HG03432 (cell line): Measurements from ENCODE around the gene ATXN1.

Experiments used
- ATAC-seq: cut with Tn5 transposase; IDR thresholded peaks from one replicate; pipeline ENCODE4 v1.9.1; 2021; ENCODE audit warnings: mild to moderate bottlenecking, moderate library complexity; ENCODE audit not compliant: unreplicated experiment

Gene ATXN1

DNA sequence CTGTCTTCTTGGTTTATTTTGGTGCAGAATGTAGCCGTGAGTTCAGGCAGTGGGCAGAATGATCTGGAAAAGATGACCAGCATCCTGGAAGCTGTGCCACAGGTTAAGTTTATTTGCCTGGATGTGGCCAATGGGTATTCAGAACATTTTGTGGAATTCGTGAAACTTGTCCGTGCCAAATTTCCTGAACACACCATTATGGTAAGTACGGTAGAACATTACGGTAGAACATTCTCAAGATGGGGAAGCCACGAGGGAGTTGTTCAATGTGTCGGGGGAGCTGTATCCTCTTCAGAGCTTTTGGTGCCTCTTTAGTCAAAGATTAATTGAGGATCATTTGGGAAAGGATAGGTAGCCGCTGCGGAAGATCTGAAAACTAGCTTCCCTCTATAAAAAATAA lies 506.7 kb downstream of the ATXN1 start:
- no peak for ATAC-seq

DNA sequence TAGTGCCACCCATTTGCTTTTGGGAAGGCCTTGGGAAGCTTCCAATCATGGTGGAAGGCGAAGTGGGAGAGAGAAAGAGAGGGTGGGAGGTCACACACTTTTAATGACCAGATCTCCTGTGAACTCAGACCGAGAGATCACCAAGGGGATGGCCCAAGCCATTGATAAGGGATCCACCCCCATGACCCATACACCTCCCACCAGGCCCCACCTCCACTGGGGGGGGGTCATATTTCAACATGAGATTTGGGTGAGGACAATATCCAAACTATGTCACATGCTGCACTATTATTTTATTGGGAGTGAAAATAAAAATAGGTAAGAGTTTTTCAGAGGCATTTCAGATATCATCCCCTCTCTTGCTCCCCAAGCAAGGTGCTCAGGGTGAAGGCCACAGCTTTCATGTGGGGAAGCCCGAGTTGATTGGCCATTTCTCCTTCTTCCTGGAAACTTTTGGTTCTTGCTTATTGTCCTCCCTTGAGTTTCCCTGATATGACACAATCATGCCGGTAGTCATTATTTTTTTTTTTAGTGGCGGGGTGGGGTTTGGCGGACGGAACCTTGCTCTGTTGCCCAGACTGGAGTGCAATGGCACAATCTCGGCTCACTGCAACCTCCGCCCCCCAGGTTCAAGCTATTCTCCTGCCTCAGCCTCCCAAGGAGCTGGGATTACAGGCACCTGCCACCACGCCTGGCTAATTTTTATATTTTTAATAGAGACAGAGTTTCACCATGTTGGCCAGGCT lies 507.7 kb downstream of the ATXN1 start:
- no peak for ATAC-seq

- no peak for ATAC-seq
These were observed 508.5 kb downstream of the ATXN1 start for GRCh38 chr6:16252686-16253299.

DNA sequence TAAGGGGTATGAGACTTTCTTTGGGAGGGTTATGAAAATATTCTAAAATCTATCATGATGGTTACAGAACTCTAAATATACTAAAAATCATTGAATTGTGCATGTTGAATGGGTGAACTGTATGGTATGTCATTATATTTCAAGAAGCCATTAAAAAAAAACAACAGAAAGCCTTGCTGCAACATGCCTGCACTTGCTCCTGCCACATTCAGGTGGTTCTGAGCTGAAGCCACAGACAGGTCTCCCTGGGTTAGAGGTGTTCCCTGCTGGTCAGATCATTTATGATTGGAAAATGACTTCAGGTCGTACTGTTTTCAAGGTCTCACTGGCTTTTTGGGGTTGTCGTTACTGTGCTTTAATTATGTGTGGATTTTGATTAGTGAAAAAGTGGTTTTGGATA lies 509.6 kb downstream of the ATXN1 start:
- ATAC-seq, result no peak

GRCh38 chr6:16249971-16250370 lies 511.3 kb downstream of the ATXN1 start:
- no peak for ATAC-seq
